K562 (cell line): ENCODE measurements around the gene CRKL. TPM values are rescaled to one million over a fixed set of nuclear protein-coding genes. Genes with fewer than 3 reads are reported as not detected.

Source experiments
- ARHGAP35 ChIP-seq: fragments of 450-650 bp; IDR thresholded peaks from 2 replicates; pipeline ENCODE4 v1.6.1; 2018; ENCODE audit not compliant: partially characterized antibody
- CHD4 ChIP-seq: fragments of 200-600 bp; sonication (generic); IDR thresholded peaks from 3 replicates; pipeline ENCODE4 v1.6.1; 2012; ENCODE audit warnings: low read depth, mild to moderate bottlenecking, mixed read lengths, low read length, inconsistent platforms; ENCODE audit not compliant: insufficient read depth, insufficient replicate concordance, poor library complexity, severe bottlenecking
- DPF2 ChIP-seq: fragments of 450-650 bp; IDR thresholded peaks from 2 replicates; pipeline ENCODE4 v1.6.1; 2016
- ELF2 ChIP-seq: fragments of 250-450 bp; sonication (Bioruptor Pico); IDR thresholded peaks from 2 replicates; pipeline ENCODE4 v1.5.0; 2021; ENCODE audit warnings: mild to moderate bottlenecking
- ESRRA ChIP-seq: fragments of 450-650 bp; IDR thresholded peaks from 2 replicates; pipeline ENCODE4 v1.6.1; 2014; ENCODE audit warnings: low read depth, mild to moderate bottlenecking, moderate library complexity, borderline replicate concordance
- EWSR1 ChIP-seq: fragments of 450-650 bp; IDR thresholded peaks from 2 replicates; pipeline ENCODE4 v1.6.1; 2018; ENCODE audit warnings: borderline replicate concordance, mild to moderate bottlenecking, low read depth, moderate library complexity; ENCODE audit not compliant: partially characterized antibody
- FOXJ2 ChIP-seq: fragments of 200-800 bp; sonication (Bioruptor generic); IDR thresholded peaks from 2 replicates; pipeline ENCODE4 v1.6.1; 2016; ENCODE audit warnings: missing genetic modification characterization, missing compliant biosample characterization
- HLTF ChIP-seq: fragments of 450-650 bp; IDR thresholded peaks from 2 replicates; pipeline ENCODE4 v1.6.1; 2016
- HNRNPUL1 ChIP-seq: fragments of 200-400 bp; formaldehyde crosslinking; IDR thresholded peaks from 2 replicates; pipeline ENCODE4 v1.6.1; 2017; ENCODE audit warnings: low read length
- NBN ChIP-seq: fragments of 450-650 bp; IDR thresholded peaks from 2 replicates; pipeline ENCODE4 v1.6.1; 2016; ENCODE audit warnings: low read depth, mild to moderate bottlenecking
- RBBP5 ChIP-seq: fragments of 200-600 bp; sonication (generic); IDR thresholded peaks from 2 replicates; pipeline ENCODE4 v1.6.1; 2012; ENCODE audit warnings: borderline replicate concordance, mild to moderate bottlenecking, low read length, control low read depth, inconsistent platforms; ENCODE audit not compliant: insufficient read depth, poor library complexity, severe bottlenecking
- RBM17 ChIP-seq: fragments of 200-400 bp; formaldehyde crosslinking; IDR thresholded peaks from 2 replicates; pipeline ENCODE4 v1.6.1; 2017; ENCODE audit warnings: low read depth, mild to moderate bottlenecking, low read length, borderline replicate concordance
- SAP30 ChIP-seq: fragments of 200-600 bp; sonication (generic); IDR thresholded peaks from 2 replicates; pipeline ENCODE4 v1.6.1; 2012; ENCODE audit warnings: borderline replicate concordance, low read depth, mild to moderate bottlenecking, moderate library complexity, low read length, control low read depth, inconsistent platforms; ENCODE audit not compliant: insufficient read depth, poor library complexity, severe bottlenecking
- SIN3B ChIP-seq: fragments of 450-650 bp; IDR thresholded peaks from 2 replicates; pipeline ENCODE4 v1.6.1; 2017; ENCODE audit warnings: low read depth, mild to moderate bottlenecking, moderate library complexity
- SMAD4 ChIP-seq: fragments of 250-450 bp; sonication (Bioruptor Pico); conservative IDR thresholded peaks from 2 replicates; pipeline ENCODE4 v1.8.0; 2021; ENCODE audit warnings: inconsistent platforms, mild to moderate bottlenecking, moderate library complexity
- SMARCC2 ChIP-seq: fragments of 450-650 bp; IDR thresholded peaks from 2 replicates; pipeline ENCODE4 v1.6.1; 2017; ENCODE audit warnings: antibody characterized with exemption, moderate library complexity, mild to moderate bottlenecking, low read depth
- WHSC1 ChIP-seq: IDR thresholded peaks from one replicate; pipeline ENCODE4 v1.6.1; 2012; ENCODE audit warnings: low read length, control low read depth, inconsistent platforms
- ZBED1 ChIP-seq: IDR thresholded peaks from 2 replicates; pipeline ENCODE4 v1.6.1; 2014
- ZNF174 ChIP-seq: fragments of 250-450 bp; sonication (Bioruptor Pico); IDR thresholded peaks from 2 replicates; pipeline ENCODE4 v1.4.0; 2020; ENCODE audit warnings: mild to moderate bottlenecking
- ZNF311 ChIP-seq: fragments of 250-450 bp; sonication (Bioruptor Pico); IDR thresholded peaks from 2 replicates; pipeline ENCODE4 v1.4.0; 2020; ENCODE audit warnings: mild to moderate bottlenecking, moderate library complexity
- ZNF764 ChIP-seq: fragments of 250-450 bp; sonication (Bioruptor Pico); IDR thresholded peaks from 2 replicates; pipeline ENCODE4 v1.4.0; 2020; ENCODE audit warnings: low read depth, mild to moderate bottlenecking, moderate library complexity
- polyA plus RNA-seq, 8 experiments: library from polyadenylated mRNA; depleted of rRNA in 4 of 8; stranded (reverse) in 5 of 8; unstranded in 3 of 8; fragments of >200 nt; fragmentation: Nextera tagmentation in 2 of 8; fragmentation: Illumina TruSeq in 1 of 8; extraction: Ambion mirVana in 2 of 8; extraction: Trizol in 1 of 8; gene quantifications; 2 replicates each; pipeline versions ENCODE4 v1.2.1 to v1.2.3, GENCODE V29; 2011 to 2014; ENCODE audit warnings: inconsistent platforms in 1 of 8, missing spikeins in 1 of 8
- total RNA-seq, 7 experiments: library from RNA; depleted of rRNA in 6 of 7; stranded (reverse); fragments of >200 nt in 6 of 7; fragmentation: Illumina TruSeq in 2 of 7; extraction: Trizol in 2 of 7; gene quantifications; 2 replicates each; pipeline versions ENCODE4 v1.2.1 to v1.2.3, GENCODE V29; 2011 to 2021; ENCODE audit warnings: low replicate concordance in 1 of 7
- TF ChIP-seq, protein P1 (sequence below): fragments of 450-650 bp; IDR thresholded peaks from one replicate; pipeline ENCODE4 v1.6.1; 2018; ENCODE audit warnings: mild to moderate bottlenecking, moderate library complexity; ENCODE audit not compliant: partially characterized antibody
- TF ChIP-seq, protein P2 (sequence below): sonication (generic); formaldehyde crosslinking; IDR thresholded peaks from 2 replicates; pipeline ENCODE4 v1.8.1; 2022; ENCODE audit warnings: missing genetic modification reagents
- TF ChIP-seq, protein P3 (sequence below): fragments of 450-650 bp; IDR thresholded peaks from 2 replicates; pipeline ENCODE4 v1.6.1; 2016; ENCODE audit warnings: missing biosample characterization, missing genetic modification characterization
- TF ChIP-seq, protein P4 (sequence below): sonication (generic); IDR thresholded peaks from 2 replicates; pipeline ENCODE4 v1.6.1; 2016

Gene CRKL
- total and polyA plus RNA-seq, 9 of the 15 experiments (the other 6 are each of a cell fraction or from before 2014, with no cell fraction given), result 100 to 263 (median 124) TPM

DNA sequence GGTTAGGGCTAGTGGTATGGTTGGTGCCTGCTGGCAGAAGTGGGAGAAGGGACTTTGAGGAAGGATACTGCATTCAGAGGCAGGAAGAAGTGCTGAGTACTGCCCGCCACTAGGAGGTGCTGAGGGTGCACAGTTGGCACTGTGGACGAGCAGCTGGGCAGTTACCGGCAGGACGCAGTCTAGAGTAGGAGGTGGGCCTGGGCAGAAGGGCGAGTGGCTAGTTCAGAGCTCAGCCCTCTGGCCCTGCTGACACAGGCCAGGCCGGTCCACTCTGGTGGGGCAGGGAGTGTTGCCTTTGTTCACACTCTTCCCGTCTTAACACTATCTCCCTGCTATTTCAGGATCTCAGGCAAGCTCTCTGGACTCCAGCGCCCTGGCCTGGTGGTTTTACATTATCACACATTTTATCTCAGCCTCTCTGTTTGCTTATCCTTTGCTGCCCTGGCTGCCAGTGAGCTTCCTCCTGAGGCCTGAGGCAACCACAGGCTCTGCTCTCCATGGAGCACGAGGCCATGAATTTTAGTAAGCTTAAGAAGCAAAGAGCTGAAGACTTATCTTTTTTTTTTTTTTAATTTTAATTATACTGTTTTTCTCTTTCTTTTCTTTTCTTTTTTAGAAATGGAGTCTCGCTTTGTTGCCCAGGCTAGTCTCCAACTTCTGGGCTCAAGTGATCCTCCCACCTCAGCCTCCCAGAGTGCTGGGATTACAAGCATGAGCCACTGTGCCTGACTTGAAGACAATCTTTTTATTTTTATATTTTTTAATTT lies 31.5 kb upstream of the CRKL start (continued):
- TF ChIP-seq, protein P1, sequence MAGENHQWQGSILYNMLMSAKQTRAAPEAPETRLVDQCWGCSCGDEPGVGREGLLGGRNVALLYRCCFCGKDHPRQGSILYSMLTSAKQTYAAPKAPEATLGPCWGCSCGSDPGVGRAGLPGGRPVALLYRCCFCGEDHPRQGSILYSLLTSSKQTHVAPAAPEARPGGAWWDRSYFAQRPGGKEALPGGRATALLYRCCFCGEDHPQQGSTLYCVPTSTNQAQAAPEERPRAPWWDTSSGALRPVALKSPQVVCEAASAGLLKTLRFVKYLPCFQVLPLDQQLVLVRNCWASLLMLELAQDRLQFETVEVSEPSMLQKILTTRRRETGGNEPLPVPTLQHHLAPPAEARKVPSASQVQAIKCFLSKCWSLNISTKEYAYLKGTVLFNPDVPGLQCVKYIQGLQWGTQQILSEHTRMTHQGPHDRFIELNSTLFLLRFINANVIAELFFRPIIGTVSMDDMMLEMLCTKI, result no peak
- no peak for TF ChIP-seq SIN3B
- TF ChIP-seq ZNF764 (CRISPR knock-in tag), result peak; percentile 97
- TF ChIP-seq SMAD4 (CRISPR knock-in tag), result peak; percentile 91
- no peak for TF ChIP-seq EWSR1
- TF ChIP-seq RBM17, result no peak
- TF ChIP-seq, protein P2, sequence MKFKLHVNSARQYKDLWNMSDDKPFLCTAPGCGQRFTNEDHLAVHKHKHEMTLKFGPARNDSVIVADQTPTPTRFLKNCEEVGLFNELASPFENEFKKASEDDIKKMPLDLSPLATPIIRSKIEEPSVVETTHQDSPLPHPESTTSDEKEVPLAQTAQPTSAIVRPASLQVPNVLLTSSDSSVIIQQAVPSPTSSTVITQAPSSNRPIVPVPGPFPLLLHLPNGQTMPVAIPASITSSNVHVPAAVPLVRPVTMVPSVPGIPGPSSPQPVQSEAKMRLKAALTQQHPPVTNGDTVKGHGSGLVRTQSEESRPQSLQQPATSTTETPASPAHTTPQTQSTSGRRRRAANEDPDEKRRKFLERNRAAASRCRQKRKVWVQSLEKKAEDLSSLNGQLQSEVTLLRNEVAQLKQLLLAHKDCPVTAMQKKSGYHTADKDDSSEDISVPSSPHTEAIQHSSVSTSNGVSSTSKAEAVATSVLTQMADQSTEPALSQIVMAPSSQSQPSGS (CRISPR knock-in tag), result no peak
- TF ChIP-seq WHSC1, result peak; percentile 97
- TF ChIP-seq HLTF, result peak; percentile 99
- no peak for TF ChIP-seq ARHGAP35
- no peak for TF ChIP-seq ZNF311 (CRISPR knock-in tag)
- TF ChIP-seq, protein P3, sequence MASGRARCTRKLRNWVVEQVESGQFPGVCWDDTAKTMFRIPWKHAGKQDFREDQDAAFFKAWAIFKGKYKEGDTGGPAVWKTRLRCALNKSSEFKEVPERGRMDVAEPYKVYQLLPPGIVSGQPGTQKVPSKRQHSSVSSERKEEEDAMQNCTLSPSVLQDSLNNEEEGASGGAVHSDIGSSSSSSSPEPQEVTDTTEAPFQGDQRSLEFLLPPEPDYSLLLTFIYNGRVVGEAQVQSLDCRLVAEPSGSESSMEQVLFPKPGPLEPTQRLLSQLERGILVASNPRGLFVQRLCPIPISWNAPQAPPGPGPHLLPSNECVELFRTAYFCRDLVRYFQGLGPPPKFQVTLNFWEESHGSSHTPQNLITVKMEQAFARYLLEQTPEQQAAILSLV (tag), result peak; percentile 58; the same call in 1 of the 2 replicates
- TF ChIP-seq, protein P4, sequence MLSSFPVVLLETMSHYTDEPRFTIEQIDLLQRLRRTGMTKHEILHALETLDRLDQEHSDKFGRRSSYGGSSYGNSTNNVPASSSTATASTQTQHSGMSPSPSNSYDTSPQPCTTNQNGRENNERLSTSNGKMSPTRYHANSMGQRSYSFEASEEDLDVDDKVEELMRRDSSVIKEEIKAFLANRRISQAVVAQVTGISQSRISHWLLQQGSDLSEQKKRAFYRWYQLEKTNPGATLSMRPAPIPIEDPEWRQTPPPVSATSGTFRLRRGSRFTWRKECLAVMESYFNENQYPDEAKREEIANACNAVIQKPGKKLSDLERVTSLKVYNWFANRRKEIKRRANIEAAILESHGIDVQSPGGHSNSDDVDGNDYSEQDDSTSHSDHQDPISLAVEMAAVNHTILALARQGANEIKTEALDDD, result 0 out of 2 replicates have a peak, but pooled peaks have one; percentile 62
- peak; percentile 78; the same call in 1 of the 2 replicates for TF ChIP-seq SMARCC2
- no peak for TF ChIP-seq ZBED1
- peak; percentile 99 for TF ChIP-seq NBN
- TF ChIP-seq CHD4, result peak; percentile 96
- no peak for TF ChIP-seq ZNF174 (CRISPR knock-in tag)
- peak; percentile 94 for TF ChIP-seq FOXJ2 (tag)
- TF ChIP-seq DPF2, result peak; percentile 96
- TF ChIP-seq ESRRA, result peak; percentile 91
- no peak; the same call in 1 of the 2 replicates for TF ChIP-seq HNRNPUL1
- peak; percentile 90 for TF ChIP-seq RBBP5
- TF ChIP-seq SAP30, result peak; percentile 94
- TF ChIP-seq ELF2 (CRISPR knock-in tag), result peak; percentile 81; the same call in 1 of the 2 replicates
